ENCODE data around the gene RGCC.
A peak's percentile ranks its signal among the peaks of the same experiment; 100 is the strongest.
"Not testable (repeated sequence)": the region's sequence is repeated elsewhere in the genome, so short reads cannot be mapped to it uniquely, and the experiment has no call there.

RGCC gene

DNA sequence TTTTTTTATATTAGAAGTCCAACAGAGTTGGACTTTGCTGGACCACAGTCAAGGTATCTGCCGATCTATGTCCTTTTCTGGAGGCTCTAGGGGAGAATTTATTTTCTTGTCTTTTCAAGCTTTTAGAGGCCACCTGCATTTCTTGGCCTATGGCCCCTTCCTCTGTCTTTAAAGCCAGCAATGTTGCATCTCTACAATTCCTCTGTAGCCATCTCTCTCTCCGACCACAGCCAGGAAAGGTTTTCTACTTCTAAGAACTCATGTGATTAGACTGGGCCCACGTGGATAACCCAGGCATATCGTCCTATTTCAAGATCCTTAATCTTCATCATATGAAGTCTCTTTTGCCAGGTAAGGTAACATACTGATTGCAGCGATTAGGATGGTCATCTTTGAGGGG, 43.5 kb upstream of the RGCC start:
- no peak overlapping the region for H3K4me3 ChIP-seq (replicated peaks in 1 of 2; ENCODE audit: low read depth in 2 of 2, low read length in 2 of 2)
- DNase-seq (ENCODE audit: low read depth in 2 of 2), result no peak
- TF ChIP-seq, protein P1, sequence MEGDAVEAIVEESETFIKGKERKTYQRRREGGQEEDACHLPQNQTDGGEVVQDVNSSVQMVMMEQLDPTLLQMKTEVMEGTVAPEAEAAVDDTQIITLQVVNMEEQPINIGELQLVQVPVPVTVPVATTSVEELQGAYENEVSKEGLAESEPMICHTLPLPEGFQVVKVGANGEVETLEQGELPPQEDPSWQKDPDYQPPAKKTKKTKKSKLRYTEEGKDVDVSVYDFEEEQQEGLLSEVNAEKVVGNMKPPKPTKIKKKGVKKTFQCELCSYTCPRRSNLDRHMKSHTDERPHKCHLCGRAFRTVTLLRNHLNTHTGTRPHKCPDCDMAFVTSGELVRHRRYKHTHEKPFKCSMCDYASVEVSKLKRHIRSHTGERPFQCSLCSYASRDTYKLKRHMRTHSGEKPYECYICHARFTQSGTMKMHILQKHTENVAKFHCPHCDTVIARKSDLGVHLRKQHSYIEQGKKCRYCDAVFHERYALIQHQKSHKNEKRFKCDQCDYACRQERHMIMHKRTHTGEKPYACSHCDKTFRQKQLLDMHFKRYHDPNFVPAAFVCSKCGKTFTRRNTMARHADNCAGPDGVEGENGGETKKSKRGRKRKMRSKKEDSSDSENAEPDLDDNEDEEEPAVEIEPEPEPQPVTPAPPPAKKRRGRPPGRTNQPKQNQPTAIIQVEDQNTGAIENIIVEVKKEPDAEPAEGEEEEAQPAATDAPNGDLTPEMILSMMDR (IDR thresholded peaks at IDR 0.05; ENCODE audit: low read depth, low read length), result no peak

DNA sequence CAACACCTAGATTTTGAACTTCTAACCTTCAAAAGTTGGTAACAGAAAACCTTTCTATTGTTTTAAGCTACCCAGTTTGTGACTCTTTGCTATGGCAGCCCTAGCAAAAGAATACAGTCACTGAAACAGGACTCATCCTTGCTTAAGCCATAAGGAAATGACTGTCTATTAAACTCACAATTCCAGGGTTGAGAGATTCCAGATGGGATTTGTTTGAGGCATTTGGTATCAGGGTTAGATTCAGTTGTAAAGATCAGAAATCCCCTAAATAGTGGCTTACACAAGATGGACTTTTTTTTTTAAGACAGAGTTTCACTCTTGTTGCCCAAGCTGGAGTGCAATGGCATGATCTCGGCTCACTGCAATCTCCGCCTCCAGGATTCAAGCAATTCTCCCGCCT, 41.1 kb upstream of the RGCC start:
- H3K4me3 ChIP-seq (replicated peaks in 1 of 2; ENCODE audit: low read depth in 2 of 2, low read length in 2 of 2), result no peak overlapping the region
- TF ChIP-seq, protein P1 (IDR thresholded peaks at IDR 0.05; ENCODE audit: low read depth, low read length), result no peak
- peak in 1 of 2 donors; percentile 25 for DNase-seq (ENCODE audit: low read depth in 2 of 2)

GRCh38 chr13:41418027-41418426, 39.3 kb upstream of the RGCC start:
- DNase-seq (ENCODE audit: low read depth in 2 of 2), result peak; percentile 72 to 85
- TF ChIP-seq, protein P1 (IDR thresholded peaks at IDR 0.05; ENCODE audit: low read depth, low read length), result no peak

DNA sequence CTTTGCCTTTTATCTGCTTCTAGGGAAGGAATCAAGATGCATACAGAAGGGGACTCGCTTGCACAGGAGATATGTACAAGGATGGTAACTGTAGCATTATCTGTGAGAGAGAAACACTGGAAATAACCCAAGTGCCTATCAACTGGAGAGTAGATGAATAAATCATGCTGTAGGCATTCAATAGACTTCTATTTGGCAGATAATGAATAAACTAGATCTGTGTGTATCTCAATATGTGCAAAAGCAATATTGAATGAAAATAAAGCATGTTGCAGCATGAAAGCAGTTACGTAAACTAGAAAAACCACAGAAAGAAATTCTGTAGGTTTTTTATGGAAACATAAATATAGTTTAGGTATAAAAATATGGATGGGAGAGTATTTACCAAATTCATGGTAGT, 38.6 kb upstream of the RGCC start:
- H3K4me3 ChIP-seq (replicated peaks in 1 of 2; ENCODE audit: low read depth in 2 of 2, low read length in 2 of 2), result no peak overlapping the region
- no peak for DNase-seq (ENCODE audit: low read depth in 2 of 2)
- TF ChIP-seq, protein P1 (IDR thresholded peaks at IDR 0.05; ENCODE audit: low read depth, low read length), result no peak

More at GRCh38 chr13:41418027-41418426, 39.3 kb upstream of the RGCC start:
- H3K4me3 ChIP-seq (replicated peaks in 1 of 2; ENCODE audit: low read depth in 2 of 2, low read length in 2 of 2), result no peak overlapping the region

- no peak overlapping the region for H3K4me3 ChIP-seq (replicated peaks in 1 of 2; ENCODE audit: low read depth in 2 of 2, low read length in 2 of 2)
- TF ChIP-seq, protein P1 (IDR thresholded peaks at IDR 0.05; ENCODE audit: low read depth, low read length), result no peak
- DNase-seq (ENCODE audit: low read depth in 2 of 2), result no peak
Observed at GRCh38 chr13:41419206-41419605, 38.1 kb upstream of the RGCC start.

DNA sequence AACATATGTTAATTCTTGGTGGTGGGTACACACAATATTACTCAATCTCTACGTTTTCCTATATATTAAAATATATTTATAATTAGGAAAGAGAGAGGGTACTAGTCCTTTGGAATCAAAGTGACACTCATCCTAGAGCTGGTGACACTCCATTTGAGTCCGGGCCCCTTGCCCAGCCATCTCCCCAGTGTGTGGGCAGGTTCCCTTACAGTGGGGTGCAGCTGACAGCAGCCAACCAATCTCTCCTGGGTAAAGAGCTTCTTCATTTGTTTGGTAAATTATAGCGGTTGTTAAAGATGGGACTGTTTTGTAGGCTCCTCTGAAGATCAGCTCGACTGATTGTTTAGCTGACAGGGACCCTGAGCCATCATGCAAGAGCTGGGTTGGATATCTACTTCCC, 37.2 kb upstream of the RGCC start:
- H3K4me3 ChIP-seq (replicated peaks in 1 of 2; ENCODE audit: low read depth in 2 of 2, low read length in 2 of 2), result no peak overlapping the region
- DNase-seq (ENCODE audit: low read depth in 2 of 2), result no peak
- TF ChIP-seq, protein P1 (IDR thresholded peaks at IDR 0.05; ENCODE audit: low read depth, low read length), result no peak

DNA sequence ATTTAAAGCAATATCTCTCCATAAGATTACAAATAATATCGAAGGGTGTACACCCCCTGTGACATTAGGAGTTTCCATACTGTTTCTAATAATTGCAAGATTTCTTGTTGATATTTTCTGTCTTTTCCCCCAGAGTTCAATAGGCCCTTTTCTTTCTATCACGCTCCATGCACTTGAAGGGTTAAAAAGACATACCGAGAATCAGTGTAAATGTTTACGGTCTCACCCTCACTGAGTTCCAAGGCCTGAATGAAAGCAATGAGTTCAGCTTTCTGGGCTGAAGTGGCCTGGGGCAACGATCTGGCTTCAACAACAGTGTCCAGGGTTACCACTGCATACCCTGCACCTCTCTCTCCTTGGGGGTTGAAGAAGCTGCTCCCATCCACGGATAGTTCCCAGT, 36.0 kb upstream of the RGCC start:
- DNase-seq (ENCODE audit: low read depth in 2 of 2), result not testable (repeated sequence)

GRCh38 chr13:41421983-41422382, 35.4 kb upstream of the RGCC start:
- not testable (repeated sequence) for H3K4me3 ChIP-seq (replicated peaks in 1 of 2; ENCODE audit: low read depth in 2 of 2, low read length in 2 of 2); DNase-seq (ENCODE audit: low read depth in 2 of 2)

More for the DNA sequence above, 36.0 kb upstream of the RGCC start:
- not testable (repeated sequence) for H3K4me3 ChIP-seq (replicated peaks in 1 of 2; ENCODE audit: low read depth in 2 of 2, low read length in 2 of 2)

DNA sequence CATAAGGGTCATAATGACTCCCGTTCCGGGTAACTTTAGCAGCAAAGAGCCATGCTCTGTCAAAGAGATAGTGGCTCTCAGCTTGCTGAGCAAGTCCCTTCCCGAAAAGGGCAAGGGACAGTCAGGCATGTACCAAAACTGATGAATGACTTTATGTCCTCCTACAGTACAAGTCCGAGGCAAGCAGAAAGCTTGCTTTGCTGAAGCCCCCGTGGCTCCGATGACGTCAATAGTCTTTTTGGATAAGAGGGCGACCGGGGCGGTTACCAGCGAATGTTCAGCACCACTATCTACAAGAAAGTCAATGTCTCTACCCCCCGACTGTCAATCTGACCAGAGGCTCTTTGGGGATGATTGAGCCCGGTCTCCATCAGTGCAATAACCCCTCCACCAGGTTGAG, 34.1 kb upstream of the RGCC start:
- H3K4me3 ChIP-seq (replicated peaks in 1 of 2; ENCODE audit: low read depth in 2 of 2, low read length in 2 of 2); DNase-seq (ENCODE audit: low read depth in 2 of 2): not testable (repeated sequence)

GRCh38 chr13:41424675-41425074, 32.7 kb upstream of the RGCC start:
- not testable (repeated sequence) for DNase-seq (ENCODE audit: low read depth in 2 of 2); H3K4me3 ChIP-seq (replicated peaks in 1 of 2; ENCODE audit: low read depth in 2 of 2, low read length in 2 of 2)
